CD4-positive, alpha-beta T cell (primary cell): ENCODE data around the gene DNASE1L2. TPM values are rescaled to one million over a fixed set of nuclear protein-coding genes. Genes with fewer than 3 reads are reported as not detected.

Experiments used
- ATAC-seq: fragments of 200-7000 bp; cut with Tn5 transposase; one replicate; pipeline ENCODE4 v1.10.0; 2022; ENCODE audit warnings: mild to moderate bottlenecking; ENCODE audit not compliant: poor library complexity
- CTCF ChIA-PET: fragments of 350-600 bp; sonication (Branson Sonifier 250); formaldehyde crosslinking; loops from one replicate; lab custom pipeline; 2021; ENCODE audit warnings: antibody characterized with exemption, inconsistent platforms; lab: Charles Lee
- POLR2A ChIA-PET: fragments of 350-600 bp; sonication (Branson Sonifier 250); formaldehyde crosslinking; loops from one replicate; lab custom pipeline; 2021; ENCODE audit warnings: antibody characterized with exemption, inconsistent platforms; lab: Charles Lee
- DNase-seq, 14 experiments: peaks; one replicate each; pipeline ENCODE4 v3.0.0-alpha.2; 2013 to 2020; ENCODE audit warnings: mixed read lengths in 2 of 14
- H3K27ac ChIP-seq, 2 donors: one replicate each; pipeline versions ENCODE4 v1.5.1 to v1.7.0; 2013; ENCODE audit warnings: low read length in 2 of 2, low read depth in 1 of 2, mild to moderate bottlenecking in 1 of 2
- H3K27me3 ChIP-seq, 2 experiments: 1 replicate in 1 of 2; 2 replicates in 1 of 2; pipeline versions ENCODE4 v1.6.1 to v1.7.0; 2013; ENCODE audit warnings: low read length in 2 of 2, control low read depth in 1 of 2, mild to moderate bottlenecking in 1 of 2, moderate library complexity in 1 of 2; ENCODE audit not compliant: insufficient read depth in 2 of 2, control insufficient read depth in 1 of 2
- H3K36me3 ChIP-seq: one replicate; pipeline ENCODE4 v1.6.1; 2013; ENCODE audit warnings: low read length, control low read depth; ENCODE audit not compliant: insufficient read depth
- H3K4me1 ChIP-seq: one replicate; pipeline ENCODE4 v1.6.1; 2013; ENCODE audit warnings: low read length, control low read depth; ENCODE audit not compliant: insufficient read depth
- H3K4me3 ChIP-seq: one replicate; pipeline ENCODE4 v1.5.1; 2013; ENCODE audit warnings: mild to moderate bottlenecking, low read length, moderate library complexity
- H3K9me3 ChIP-seq, 2 experiments: 1 replicate in 1 of 2; 2 replicates in 1 of 2; pipeline versions ENCODE4 v1.6.1 to v1.7.0; 2013; ENCODE audit warnings: low read length in 2 of 2, mild to moderate bottlenecking in 2 of 2, control low read depth in 1 of 2, moderate library complexity in 1 of 2; ENCODE audit not compliant: control insufficient read depth in 1 of 2, insufficient read depth in 1 of 2
- H3K27ac Mint-ChIP-seq: one replicate; pipeline ENCODE4 v1.8.0; 2020; ENCODE audit warnings: mixed read lengths
- H3K27me3 Mint-ChIP-seq: one replicate; pipeline ENCODE4 v1.8.0; 2021; ENCODE audit warnings: mixed read lengths
- H3K36me3 Mint-ChIP-seq: one replicate; pipeline ENCODE4 v1.8.0; 2021; ENCODE audit warnings: low read depth, mixed read lengths
- H3K4me1 Mint-ChIP-seq: one replicate; pipeline ENCODE4 v1.8.0; 2021; ENCODE audit warnings: low read depth, mixed read lengths
- H3K4me3 Mint-ChIP-seq: one replicate; pipeline ENCODE4 v1.8.0; 2020; ENCODE audit warnings: mild to moderate bottlenecking, mixed read lengths
- H3K9me3 Mint-ChIP-seq: one replicate; pipeline ENCODE4 v1.8.0; 2020; ENCODE audit warnings: mixed read lengths
- intact Hi-C, 2 experiments: fragments of 100-400 bp; cut with DNase I in 1 of 2; cut with micrococcal nuclease in 1 of 2; formaldehyde crosslinking; loops; one replicate each; pipeline versions ENCODE4 v1.15.1 to v1.9.0; 2023 to 2025; cut with DNase I, micrococcal nuclease
- total RNA-seq, 174 experiments: library from RNA in 2 of 174; stranded (reverse) in 2 of 174; gene quantifications; one replicate each; pipeline ENCODE4 v1.2.3 and lab custom pipeline; 2021 to 2026
- TF ChIP-seq, protein P1 (sequence below): fragments of 200-600 bp; IDR thresholded peaks from one replicate; pipeline ENCODE4 v1.8.0; 2022; ENCODE audit warnings: antibody characterized with exemption, mild to moderate bottlenecking

Gene DNASE1L2
- total RNA-seq, 2 experiments from 2014 or later = 0.22 to 0.36 TPM

DNA sequence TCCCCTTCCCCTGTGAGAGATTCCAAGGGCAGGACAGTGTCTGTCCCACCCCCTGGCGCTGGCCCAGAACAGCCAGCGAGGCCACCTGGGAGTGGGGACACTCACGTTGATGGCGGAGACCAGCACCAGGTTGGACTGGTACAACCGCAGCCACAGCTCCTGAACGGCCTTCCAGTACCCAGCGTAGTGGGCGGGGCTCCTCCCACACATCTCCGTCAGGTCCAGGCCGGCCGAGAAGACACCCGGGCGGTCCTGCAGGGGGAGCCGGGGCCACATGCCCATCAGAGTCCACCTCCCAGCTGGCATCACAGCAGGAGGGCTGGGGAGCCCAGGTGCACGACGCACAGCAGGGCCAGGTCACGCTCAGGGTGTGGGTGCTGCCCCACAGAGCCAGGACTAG is 8.1 kb downstream of the DNASE1L2 start:
- Mint-ChIP-seq H3K27me3 (no peaks in the 10 kb centered on the region), H3K27ac (no peak overlapping the region), H3K4me1 (no peaks in the 10 kb centered on the region), H3K4me3 (no peak overlapping the region), H3K36me3 (peaks cover 21% of the 10 kb centered on the region), H3K9me3 (no peaks in the 10 kb centered on the region)
- POLR2A ChIA-PET = no interaction called here
- TF ChIP-seq, protein P1, sequence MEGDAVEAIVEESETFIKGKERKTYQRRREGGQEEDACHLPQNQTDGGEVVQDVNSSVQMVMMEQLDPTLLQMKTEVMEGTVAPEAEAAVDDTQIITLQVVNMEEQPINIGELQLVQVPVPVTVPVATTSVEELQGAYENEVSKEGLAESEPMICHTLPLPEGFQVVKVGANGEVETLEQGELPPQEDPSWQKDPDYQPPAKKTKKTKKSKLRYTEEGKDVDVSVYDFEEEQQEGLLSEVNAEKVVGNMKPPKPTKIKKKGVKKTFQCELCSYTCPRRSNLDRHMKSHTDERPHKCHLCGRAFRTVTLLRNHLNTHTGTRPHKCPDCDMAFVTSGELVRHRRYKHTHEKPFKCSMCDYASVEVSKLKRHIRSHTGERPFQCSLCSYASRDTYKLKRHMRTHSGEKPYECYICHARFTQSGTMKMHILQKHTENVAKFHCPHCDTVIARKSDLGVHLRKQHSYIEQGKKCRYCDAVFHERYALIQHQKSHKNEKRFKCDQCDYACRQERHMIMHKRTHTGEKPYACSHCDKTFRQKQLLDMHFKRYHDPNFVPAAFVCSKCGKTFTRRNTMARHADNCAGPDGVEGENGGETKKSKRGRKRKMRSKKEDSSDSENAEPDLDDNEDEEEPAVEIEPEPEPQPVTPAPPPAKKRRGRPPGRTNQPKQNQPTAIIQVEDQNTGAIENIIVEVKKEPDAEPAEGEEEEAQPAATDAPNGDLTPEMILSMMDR = no peak
- intact Hi-C loops = no loop called here
- Histone ChIP-seq H3K27me3 (no peaks in the 10 kb centered on the region), H3K9me3 (no peaks in the 10 kb centered on the region), H3K4me1 (no peaks in the 10 kb centered on the region), H3K36me3 (peaks cover 40% of the 10 kb centered on the region), H3K4me3 (no peak overlapping the region), H3K27ac (no peak overlapping the region)
- CTCF ChIA-PET = no interaction called here
- DNase-seq (no peak), ATAC-seq (no peak)

DNA sequence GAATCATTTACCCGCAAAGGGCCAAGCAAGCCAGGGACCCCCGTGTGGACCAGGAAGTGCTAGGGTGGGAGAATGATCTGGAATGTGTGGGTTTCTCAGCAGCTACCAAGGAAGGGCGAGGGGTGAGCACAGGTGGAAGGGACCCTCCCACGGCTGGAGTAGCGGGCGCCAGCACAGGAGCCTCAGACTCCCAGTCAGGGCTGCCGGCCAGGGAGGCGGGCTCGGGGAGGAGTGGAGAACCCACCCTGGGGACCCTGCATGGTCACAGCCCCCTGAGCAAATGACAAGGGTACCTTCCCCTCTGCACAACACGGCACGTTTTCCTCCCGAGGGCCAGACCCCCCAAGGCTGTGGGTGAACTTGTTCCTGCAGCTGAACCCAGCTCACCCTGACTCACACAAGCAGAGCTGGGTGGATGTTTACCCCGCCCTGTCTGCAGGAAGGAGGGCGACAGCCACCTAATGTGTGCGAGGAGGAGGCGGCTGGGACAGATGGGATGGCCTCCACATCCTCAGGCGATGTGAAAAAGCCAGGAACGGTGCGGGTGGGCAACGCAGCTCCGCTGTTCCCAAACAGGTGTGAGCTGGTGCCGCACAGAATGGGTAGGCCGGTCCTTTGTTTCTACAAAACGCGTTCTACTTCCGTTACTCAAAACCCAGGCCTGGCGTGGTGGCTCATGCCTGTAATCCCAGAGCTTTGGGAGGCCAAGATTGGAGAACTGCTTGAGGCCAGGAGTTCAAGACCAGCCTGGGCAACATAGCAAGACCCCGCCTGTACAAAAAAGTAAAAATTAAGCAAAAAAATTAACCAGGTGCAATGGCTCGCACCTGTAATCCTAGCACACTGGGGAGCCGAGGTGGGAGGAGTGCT is 8.9 kb downstream of the DNASE1L2 start:
- no peaks in the 10 kb centered on the region for H3K9me3 ChIP-seq
- DNase-seq = no peak
- no peak overlapping the region for H3K4me3 Mint-ChIP-seq
- peaks cover 40% of the 10 kb centered on the region for H3K36me3 ChIP-seq
- ChIA-PET POLR2A (no interaction called here), CTCF (no interaction called here)
- intact Hi-C loops = no loop called here
- H3K9me3 Mint-ChIP-seq = no peaks in the 10 kb centered on the region
- H3K4me3 ChIP-seq = no peak overlapping the region
- H3K4me1 ChIP-seq = peaks cover 3% of the 10 kb centered on the region
- peaks cover 21% of the 10 kb centered on the region for H3K36me3 Mint-ChIP-seq
- H3K4me1 Mint-ChIP-seq = no peaks in the 10 kb centered on the region
- no peak for ATAC-seq
- TF ChIP-seq, protein P1 = no peak
- H3K27ac Mint-ChIP-seq = no peak overlapping the region
- H3K27ac ChIP-seq = no peak overlapping the region
- H3K27me3 ChIP-seq = no peaks in the 10 kb centered on the region
- H3K27me3 Mint-ChIP-seq = no peaks in the 10 kb centered on the region

DNA sequence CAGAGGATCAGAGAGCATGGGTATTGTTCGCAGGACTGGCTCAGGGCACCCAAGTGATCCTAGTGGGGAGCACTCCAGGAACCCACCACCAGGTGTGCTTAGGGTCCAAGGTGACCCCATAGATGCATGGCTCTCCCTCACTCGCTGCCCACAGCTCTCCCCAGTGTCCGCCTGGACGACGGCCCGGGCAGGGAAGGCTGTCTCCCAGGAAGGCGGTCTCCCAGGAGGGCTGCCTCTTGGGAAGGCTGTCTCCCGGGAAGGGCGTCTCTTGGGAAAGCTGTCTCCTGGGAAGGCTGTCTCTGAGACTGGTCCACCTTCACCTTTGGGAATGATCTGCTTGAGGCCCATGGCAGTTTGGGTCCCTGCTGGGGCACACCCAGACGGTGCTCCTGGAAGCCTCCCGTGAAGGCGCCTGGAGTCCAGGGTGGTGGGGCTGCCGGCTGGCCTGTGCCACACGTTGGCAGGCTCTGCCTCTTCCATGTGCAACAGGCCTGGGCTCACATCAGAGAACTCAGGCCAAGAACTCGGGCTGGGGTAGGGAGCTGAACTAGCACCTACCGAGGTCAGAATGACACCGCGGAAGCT is 10.1 kb downstream of the DNASE1L2 start:
- Histone ChIP-seq H3K4me3 (no peak overlapping the region), H3K27ac (no peak overlapping the region), H3K27me3 (no peaks in the 10 kb centered on the region), H3K4me1 (peaks cover 13% of the 10 kb centered on the region), H3K36me3 (peaks cover 40% of the 10 kb centered on the region), H3K9me3 (no peaks in the 10 kb centered on the region)
- H3K27me3 Mint-ChIP-seq = no peaks in the 10 kb centered on the region
- CTCF ChIA-PET = no interaction called here
- H3K4me1 Mint-ChIP-seq = peaks cover 7% of the 10 kb centered on the region
- H3K36me3 Mint-ChIP-seq = peaks cover 27% of the 10 kb centered on the region
- no peak overlapping the region for H3K27ac Mint-ChIP-seq
- DNase-seq = no peak
- no peak for ATAC-seq
- H3K9me3 Mint-ChIP-seq = no peaks in the 10 kb centered on the region
- TF ChIP-seq, protein P1 = no peak
- no peak overlapping the region for H3K4me3 Mint-ChIP-seq
- POLR2A ChIA-PET = no interaction called here
- intact Hi-C loops = no loop called here
